Fibroblast of skin of left quadriceps (primary cell): ENCODE results near the gene NACAD.

Experiments used
- DNase-seq, 2 experiments: peaks; one replicate each; pipeline ENCODE4 v3.0.0-alpha.2; 2013; ENCODE audit warnings: low read depth in 2 of 2

NACAD gene, protein sequence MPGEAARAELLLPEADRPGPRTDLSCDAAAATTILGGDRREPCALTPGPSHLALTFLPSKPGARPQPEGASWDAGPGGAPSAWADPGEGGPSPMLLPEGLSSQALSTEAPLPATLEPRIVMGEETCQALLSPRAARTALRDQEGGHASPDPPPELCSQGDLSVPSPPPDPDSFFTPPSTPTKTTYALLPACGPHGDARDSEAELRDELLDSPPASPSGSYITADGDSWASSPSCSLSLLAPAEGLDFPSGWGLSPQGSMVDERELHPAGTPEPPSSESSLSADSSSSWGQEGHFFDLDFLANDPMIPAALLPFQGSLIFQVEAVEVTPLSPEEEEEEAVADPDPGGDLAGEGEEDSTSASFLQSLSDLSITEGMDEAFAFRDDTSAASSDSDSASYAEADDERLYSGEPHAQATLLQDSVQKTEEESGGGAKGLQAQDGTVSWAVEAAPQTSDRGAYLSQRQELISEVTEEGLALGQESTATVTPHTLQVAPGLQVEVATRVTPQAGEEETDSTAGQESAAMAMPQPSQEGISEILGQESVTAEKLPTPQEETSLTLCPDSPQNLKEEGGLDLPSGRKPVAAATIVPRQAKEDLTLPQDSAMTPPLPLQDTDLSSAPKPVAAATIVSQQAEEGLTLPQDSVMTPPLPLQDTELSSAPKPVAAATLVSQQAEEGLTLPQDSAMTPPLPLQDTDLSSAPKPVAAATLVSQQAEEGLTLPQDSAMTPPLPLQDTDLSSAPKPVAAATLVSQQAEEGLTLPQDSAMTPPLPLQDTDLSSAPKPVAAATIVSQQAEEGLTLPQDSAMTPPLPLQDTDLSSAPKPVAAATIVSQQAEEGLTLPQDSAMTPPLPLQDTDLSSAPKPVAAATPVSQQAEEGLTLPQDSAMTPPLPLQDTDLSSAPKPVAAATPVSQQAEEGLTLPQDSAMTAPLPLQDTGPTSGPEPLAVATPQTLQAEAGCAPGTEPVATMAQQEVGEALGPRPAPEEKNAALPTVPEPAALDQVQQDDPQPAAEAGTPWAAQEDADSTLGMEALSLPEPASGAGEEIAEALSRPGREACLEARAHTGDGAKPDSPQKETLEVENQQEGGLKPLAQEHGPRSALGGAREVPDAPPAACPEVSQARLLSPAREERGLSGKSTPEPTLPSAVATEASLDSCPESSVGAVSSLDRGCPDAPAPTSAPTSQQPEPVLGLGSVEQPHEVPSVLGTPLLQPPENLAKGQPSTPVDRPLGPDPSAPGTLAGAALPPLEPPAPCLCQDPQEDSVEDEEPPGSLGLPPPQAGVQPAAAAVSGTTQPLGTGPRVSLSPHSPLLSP (N-terminal part only)

GRCh38 chr7:45088821-45089340 is at the start of gene NACAD:
NACAD (minus strand) TSS chr7:45088969; CDS start chr7:45088894, 75 bp downstream.
- DNase-seq = peak; percentile 10 to 15

DNA sequence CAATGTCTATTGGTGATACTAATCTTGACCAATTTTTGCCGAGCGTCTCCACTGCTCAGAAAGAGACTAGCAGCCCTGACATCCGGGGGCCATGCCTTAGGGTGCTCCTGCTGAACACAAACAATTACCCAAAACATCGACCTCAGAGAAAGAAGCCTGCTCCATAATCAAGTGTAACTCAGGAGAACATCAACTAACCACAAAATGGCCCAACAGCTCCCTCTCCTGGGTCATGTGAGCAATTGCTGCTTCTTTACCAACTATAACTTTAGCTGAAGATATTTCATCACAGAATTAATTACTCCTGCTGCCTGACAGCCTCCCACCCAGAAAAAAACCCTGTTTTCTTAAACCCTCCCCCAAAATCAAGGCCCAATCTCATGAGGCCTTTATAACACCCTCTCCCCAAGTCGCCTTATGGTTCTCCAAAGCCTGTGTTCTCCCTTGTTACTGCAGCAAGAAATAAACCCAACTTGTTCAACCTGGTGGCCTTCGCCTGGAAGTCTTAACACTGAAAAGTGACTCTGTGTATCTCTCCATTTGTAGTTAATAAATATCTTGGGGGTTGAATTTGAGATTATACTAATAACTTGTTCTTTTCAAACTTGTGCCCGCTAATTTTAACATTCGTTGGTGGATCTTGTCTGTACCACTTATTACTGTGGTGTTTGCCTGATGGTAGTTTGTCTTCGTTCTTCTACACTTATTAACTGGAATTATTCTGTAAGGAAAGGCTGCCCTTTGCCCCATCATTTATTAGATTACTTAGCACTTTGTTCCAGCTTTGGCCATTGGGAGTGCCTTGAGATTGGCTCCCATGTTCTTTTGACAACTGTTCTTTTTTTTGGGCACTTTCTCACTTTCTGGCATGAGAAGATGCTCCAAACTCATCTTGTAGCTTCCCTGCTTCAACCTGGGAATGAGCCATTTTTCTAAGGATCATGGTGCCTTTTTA is 47.6 kb upstream of the NACAD start:
- peak; percentile 52 to 55 for DNase-seq

DNA sequence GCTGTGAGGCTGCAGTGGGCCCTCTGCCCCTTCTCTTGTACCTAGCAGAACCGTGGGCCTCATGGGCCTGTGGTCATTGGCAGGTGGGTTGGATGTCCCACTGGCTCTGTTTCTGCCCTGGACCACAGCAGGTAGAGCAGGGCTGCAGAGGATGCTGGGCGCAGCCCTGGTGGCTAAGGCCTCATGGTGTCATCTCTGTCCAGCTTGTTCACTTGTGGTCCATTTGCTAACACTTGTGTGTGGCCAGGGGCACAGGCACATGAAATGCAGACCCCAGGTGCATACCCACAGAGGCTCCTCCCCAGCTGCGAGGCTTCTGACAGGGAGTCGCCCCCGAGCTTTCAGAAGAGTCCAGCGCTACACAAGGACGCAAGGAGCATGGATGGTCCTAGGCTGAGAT is 45.1 kb upstream of the NACAD start:
- DNase-seq = no peak

DNA sequence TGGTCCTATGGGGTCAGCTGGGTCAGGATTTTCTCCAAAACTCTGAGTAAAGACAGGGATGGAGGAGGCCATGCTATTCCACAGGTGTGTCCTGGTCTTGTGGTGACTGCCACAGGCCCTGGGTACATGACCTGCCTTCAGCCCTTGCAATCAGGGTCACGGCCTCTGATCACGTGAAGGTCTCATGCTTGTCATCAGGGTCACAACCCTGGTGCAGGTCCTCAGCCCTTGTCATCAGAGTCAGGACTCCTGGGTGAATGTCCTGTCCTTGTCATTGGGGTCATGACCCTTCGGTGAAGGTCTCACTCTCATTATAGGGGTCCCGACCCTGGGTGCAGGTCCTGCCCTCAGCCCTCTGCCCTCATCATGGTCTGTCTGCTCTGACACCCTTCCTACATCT is 44.6 kb upstream of the NACAD start:
- DNase-seq = no peak

DNA sequence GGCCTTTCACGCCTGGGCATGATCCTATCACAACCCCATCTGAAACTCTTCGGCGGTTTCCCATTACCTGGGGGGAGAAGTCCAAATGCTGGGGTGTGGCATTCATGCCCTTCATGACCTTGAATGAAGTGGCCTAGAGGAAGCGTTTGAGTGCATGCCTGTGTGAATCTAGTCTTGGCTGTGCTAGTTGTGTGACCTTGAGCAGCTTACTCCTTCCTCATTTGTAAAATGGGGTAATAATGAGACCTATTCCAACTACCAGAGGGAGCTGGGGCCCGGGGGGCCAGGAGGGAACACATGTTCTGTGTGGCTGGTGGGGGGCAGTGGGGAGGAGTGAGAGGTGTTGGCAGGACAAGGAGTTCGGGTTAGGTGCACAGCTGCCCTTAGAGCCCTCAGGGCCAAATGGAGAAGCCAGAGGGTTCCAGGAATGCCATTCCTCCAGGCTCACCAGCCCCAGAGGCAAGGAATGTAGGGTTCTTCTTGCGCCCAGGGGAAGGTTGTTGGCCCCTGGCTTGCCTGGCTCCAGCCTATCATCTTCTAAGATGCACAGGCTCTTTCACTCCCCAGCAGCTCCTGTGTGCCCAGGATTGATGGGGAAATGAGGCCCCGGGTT is 44.0 kb upstream of the NACAD start:
- no peak for DNase-seq

DNA sequence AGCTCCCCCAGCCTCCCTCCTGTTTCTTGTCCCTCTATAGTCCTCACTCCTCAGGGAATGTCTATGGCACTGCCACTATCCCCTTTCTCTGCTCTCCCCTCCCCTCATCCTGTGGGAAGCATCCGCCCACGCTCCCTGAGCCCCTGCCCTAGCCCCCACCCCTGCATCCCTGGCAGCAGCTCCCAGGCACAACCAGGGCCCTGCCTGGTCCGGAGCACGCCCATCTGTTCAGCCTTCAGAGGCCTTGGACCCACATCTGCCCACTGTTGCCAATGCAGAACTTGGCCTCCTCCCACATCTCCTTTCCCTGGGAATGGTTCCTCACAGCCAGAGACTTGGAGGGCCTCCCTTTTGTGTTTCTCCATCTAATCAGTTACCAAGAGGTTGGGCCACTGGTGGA is 43.1 kb upstream of the NACAD start:
- no peak for DNase-seq

- DNase-seq = no peak
Measured at GRCh38 chr7:45130910-45131309, 42.1 kb upstream of the NACAD start.

GRCh38 chr7:45129906-45130305 is 41.1 kb upstream of the NACAD start:
- DNase-seq = no peak

DNA sequence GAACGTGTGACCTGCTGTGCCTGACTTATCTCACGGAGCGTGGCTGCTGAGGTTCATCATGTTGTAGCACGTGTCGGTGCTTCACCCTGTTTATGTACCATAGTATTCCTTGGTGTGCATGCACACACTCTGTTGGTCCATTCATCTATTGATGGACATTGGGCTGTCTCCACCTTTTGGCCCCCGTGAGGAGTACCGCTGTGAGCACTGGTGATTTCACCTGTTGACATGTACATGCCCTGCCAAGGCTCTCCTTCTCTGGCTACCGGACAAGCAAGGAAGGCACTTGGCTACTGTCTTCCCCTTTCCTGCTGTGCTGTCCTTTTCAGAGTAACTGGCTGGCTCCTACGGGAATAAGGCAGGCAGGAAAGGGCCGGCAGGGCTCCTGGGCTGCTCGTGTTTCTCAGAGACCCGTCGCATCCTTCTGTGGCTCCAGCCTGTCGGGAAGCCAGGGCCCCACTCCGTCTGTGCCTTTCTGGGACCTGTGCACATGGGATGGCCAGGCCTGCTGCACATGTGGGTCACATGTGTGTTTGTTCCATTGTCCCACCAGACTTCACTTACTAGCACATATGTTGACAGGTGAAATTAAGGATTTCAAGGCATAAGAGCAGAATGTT is 40.5 kb upstream of the NACAD start:
- no peak for DNase-seq

- no peak for DNase-seq
Measured at GRCh38 chr7:45126920-45127319, 38.2 kb upstream of the NACAD start.

- DNase-seq = no peak
Measured at GRCh38 chr7:45126201-45126600, 37.4 kb upstream of the NACAD start.

DNA sequence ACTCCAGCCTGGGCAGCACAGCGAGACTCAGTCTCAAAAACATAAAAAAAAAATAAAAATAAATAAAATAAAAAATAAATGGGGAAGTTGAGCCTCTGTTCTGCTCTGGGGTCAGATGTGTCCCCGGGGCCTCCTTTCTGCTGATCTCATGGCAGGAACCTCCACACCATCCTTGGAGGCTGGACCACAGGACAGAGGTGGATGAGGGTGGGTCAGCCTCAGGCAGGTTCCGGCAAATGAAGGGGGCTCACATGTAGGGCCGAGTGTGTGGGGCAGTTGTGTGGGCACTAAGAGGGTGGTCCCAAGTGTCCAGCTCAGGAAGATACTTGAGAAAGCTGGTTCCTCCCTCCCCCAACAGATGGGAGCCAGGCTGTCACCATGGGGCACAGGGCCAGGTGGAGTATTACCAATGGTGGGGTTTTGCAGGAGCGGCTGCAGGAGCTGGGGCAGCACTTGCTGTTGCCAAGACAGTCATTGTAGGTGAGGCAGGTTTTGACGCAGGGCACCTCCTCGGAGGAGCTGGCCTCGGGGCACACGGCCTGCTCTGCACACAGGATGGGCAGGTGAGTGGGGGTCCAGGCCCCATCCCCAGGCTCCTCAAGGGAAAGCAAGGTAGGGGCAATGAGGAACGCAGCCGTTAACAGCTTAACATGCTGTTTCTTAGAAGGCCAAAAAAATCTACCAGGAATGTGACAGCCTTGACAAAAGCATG is 36.6 kb upstream of the NACAD start:
- DNase-seq = no peak

- DNase-seq = no peak
Measured at GRCh38 chr7:45123913-45124710, 35.3 kb upstream of the NACAD start.

DNA sequence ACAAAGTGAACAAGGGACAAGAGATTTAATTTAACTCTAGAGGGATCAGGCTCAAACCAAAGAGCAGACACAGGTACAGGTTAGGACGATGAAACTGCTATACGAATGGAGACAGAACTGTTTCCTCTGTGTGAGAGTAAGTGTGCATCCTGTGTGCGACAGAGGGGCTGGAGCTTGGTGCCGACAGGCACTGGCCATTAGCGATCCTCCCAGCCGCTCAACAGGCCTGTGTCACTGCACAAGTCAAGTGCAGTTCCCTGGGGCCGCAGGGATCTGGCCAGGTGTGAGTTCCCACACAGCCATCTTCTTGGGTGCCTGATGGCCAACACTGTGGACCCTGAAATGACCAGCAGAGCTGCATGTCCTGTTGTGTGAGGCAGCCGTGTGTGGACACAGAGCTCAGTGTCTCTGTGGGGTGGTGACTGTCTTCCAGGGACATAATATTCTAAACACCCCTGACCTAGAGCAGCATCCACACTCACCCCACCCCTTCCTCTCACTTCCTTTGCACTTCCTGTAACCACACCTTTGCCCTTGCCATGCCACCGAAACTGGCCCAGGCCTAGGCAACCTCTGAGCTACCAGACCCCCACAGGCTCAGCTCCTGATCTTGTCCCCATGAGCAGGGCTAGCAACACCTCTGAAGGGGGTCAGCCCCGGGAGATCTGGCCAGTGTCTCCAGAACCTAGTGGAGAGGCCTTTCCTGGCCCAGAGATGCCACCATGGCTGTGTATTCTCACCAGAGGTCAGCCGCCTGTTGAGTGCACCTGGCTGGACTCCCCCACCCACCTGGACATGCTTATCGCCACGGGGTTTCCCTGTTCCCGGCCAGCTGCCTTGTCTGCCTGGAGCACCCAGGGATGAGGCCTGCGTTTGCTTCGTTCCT is 34.4 kb upstream of the NACAD start:
- no peak for DNase-seq

DNA sequence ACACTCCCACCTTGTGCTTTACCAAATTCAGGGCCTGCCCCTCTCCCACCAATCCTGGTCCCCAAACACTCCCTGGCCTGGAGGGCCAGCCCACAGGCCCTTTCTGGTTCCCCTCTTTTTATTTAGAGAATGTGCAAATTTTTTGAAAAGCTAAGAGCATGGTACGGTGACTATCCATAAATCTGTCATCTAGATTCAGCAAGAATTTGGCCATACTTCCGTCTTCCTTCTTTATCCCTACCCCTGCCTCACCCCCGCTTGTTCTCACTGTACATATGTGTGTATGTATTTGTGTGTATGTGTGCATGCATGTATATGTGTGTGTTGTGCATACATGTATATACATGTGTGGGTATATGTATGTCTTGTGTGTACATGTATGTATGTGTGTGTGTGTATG is 30.8 kb upstream of the NACAD start:
- no peak for DNase-seq

- DNase-seq = no peak
Measured at GRCh38 chr7:45118889-45119331, 30.1 kb upstream of the NACAD start.

GRCh38 chr7:45118292-45118691 is 29.5 kb upstream of the NACAD start:
- DNase-seq = no peak
